GM19467 (cell line): ENCODE measurements around the gene RSL1D1.
"Not testable (repeated sequence)": the region's sequence is repeated elsewhere in the genome, so short reads cannot be mapped to it uniquely, and the experiment has no call there.

Experiments used
- ATAC-seq: cut with Tn5 transposase; IDR thresholded peaks from one replicate; pipeline ENCODE4 v1.9.1; 2021; ENCODE audit warnings: mild to moderate bottlenecking, moderate library complexity; ENCODE audit not compliant: unreplicated experiment

The RSL1D1 gene

DNA sequence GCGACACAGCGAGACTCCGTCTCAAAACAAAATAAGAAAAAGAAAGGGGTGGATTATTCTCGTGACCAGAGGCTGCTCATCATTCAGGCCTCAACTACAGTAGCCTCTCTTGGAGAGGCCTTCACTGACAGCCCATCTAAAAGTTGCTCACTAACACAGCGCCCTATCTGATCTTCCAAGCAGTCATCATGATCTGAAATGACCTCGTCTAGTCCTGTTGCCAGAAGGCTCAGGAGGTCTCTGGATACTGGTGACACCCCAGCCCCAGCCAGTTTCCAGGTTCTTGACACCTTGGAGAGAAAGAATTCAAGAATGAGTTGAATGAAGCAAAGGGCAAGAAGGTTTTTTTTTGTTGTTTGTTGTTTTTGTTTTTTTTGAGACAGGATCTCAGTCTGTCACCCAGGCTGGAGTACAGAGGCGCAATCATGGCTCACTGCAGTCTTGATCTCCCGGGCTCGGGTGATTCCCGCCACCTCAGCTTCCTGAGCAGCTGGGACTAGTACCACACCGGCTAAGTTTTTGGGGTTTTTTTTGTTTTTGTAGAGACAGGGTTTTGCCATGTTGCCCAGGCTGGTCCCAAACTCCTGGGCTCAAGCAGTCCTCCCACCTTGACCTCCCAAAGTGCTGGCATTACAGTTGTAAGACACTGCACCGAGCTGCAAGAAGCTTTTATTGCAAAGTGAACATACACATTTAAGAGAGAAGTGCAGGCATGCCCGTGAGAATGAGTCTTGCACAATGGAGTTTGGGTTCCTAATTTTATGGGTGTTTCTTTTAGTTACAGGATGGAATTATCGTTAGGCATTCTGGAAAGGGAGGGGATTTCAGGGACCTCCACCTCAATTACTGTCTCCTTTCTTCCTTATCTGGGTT is 51.6 kb downstream of the RSL1D1 start:
- no peak for ATAC-seq

DNA sequence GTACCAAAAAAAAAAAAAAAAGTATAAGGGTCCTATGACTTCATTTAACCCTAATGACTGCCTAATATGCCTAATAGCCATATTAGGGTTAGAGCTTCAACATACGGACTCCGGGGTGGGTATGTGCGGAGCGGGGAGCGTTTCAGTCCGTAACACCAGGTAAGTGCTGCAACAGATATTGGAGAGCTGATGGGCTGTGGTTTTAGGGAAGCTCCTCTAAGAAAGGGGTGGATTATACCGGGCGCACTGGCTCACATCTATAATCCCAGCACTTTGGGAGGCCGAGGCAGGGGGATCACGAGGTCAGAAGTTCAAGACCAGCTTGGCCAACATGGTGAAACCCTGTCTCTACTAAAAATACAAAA is 52.3 kb downstream of the RSL1D1 start:
- ATAC-seq, result no peak

DNA sequence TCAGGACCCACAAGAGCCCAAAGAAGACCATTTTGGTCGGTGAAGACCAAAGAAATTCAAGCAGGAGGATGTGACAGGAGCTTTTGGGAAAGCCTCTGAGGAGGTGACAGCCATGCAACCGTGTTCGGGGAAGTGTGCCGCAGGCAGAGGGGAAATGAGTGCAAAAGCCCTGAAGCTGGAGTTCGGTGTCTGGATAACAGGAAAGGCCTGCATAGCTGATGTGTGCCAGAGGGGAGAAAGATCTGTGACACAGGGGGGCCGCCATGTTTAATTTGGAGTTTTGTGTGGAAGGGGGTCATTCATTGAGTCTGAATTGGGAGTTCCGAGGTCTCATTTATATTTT is 53.4 kb downstream of the RSL1D1 start:
- ATAC-seq, result no peak

DNA sequence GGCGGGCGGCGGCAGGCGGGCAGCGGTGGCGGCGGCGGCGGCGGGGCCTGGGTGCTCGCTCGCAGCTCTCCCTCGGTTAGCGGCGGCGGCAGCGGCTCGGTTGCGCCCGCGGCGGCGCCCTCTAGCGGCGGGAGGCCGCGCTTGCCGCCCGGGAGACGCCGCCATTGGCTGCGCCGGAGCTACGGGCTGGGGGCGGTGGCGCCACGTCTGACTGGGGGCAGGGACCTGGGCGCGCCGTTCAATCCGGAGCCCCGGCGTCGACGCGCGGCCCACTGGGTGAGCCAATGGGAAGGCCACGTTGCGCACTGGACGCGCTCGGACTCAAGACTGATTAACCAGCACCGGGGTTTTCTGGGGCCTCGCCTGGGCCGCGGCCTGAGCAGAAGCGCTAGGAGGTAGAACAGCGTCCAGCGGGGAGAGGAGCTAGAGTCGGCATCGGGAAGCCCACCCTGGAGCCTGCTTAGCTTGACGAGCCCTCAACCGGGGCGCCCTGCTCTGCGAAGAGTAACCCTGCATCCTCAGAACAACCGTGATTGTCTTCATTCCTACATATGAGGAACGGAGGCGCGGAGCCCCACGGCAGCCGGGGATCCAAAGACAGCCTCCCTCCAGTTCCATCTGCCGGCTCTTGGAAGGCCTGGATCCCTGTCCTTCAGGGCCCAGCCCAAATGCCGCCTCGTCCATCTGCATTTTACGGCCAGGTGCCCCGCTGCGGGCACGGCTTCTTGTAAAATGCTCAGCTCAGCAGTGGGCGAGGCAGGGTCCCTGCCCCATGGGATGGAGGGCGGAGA is 54.0 kb downstream of the RSL1D1 start, which contains the start of gene ZC3H7A:
Gene ZC3H7A (minus strand): TSS at position 93 of the 791 bp plus-strand sequence. CDS start 14,904 bp downstream, outside the sequence.
- peak; percentile 89 for ATAC-seq

DNA sequence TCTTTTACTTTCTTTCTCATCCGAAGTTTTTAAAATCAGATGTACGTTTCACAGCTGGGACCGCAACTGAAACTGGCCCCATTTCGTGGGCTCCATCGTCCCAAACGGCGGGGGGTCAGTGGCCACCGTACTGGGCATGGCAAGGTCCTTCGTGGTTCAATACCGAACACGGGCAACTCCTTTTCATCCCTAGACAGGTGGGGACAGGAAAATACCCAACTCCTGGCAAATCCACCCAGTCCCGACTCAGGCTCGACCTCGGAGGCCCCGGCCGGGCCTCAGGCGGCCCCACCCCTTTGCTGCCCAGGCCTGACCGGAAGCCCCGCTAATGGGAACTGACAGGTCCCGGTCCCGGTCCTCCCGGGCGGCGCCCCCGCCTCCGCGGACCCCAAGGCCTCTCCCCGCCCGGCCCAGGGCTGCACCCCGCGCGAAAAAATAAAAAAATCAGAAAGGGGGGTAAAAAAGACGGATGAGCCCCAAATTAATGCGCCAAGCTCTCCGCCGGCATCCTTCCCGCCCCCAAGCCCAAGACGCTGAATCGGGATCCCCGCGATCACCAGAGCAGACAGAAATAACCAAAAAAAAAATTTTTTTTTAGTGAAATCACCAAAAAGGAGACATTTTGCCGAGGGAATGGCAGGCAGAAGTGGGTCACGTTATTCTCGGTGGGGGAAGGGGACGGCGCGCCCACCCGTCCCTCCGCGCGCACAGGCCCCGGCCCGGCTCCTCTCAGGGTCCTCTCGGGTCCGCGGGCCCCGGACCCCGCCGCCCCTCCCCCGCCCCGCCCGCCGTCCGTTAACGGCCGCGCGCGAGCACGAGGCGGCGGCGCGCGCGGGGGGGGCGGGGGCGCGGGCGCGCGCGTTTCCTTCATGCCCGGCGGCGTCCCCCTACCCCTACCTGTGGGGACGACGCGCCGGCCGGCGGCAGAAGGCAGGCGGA is 54.8 kb downstream of the RSL1D1 start:
- no peak for ATAC-seq

DNA sequence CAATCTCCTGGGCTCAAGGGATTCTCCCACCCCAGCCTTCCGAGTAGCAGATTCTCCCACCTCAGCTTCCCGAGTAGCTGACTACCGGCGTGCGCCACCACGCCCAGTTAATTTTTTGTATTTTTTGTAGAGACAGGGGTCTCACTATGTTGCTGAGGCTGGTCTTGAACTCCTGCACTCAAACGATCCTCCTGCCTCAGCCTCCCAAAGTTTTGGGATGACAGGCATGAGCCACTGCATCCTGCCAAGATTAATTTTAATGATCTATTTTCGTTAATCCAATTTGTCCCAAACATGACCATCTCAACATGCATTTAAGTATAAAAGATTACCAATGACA is 55.5 kb downstream of the RSL1D1 start:
- no peak for ATAC-seq

DNA sequence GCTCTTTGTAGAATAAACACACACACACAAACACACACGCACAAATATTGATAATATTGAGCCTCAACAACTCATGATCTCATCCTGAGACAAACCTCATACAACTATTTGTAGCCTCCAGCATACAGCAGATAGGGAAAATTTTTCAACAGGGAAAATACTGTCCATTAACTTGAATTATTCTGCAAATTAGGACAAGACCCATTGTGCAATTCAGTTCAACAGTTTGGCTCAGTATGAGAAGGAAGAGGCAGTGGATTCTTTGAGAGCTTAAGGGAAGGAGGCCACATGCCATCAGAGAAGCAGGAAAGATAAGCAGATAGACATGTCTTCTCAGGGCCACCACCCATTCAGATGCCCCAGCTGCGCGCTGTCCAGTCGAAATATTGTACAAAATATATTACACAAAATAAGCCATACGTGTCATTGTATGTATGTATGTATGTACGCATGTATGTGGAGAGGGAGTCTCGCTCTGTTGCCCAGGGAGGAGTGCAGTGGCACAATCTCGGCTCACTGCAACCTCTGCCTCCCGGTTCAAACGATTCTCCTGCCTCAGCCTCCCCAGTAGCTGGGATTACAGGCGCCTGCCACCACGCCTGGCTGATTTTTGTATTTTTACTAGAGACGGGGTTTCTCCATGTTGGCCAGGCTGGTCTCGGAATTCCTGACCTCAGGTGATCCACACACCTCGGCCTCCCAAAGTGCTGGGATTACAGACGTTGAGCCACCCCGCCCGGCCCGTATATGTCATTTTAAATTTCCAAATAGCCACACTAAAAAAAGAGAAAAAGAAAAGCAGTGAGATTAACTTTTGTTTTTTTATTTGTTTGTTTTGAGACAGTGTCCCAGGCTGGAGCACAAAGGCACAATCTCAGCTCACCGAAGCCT is 56.1 kb downstream of the RSL1D1 start:
- ATAC-seq, result no peak

DNA sequence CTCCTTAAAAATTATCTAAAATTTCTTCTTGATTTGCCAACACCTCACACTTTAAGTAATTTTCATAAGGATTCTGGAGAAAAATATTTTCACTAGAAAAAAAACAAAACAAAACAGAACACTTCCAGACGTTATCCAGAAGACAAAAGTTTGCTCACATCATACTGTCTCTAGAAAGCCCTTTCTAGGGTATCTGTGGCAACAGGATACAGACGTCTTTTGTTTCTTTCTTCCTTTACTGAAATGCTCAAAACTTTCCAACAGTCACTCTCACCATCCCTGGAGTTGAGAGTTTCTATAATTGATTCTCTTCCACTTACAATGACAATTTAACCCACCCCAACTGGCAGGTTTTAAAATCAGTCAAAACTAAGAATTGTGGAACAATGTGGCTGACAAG is 56.9 kb downstream of the RSL1D1 start:
- no peak for ATAC-seq

DNA sequence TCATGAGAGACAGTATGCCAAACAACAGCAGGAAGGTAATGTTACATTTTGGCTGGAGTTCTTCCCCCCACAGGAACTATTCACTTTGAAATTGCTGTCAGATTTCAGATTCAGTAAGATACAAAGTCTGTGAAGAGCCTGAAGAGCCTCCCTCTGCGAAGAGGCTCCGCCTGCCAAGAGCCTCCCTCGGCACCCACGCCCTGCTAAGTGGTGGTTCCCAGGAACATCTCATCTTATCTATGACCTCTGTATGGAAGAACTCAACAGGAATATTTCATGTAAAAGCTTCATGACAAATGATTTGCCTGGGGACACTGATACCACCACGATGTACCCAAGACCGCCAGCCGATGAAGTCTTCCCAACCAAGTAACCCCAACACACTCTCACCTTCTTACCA is 57.5 kb downstream of the RSL1D1 start:
- no peak for ATAC-seq

DNA sequence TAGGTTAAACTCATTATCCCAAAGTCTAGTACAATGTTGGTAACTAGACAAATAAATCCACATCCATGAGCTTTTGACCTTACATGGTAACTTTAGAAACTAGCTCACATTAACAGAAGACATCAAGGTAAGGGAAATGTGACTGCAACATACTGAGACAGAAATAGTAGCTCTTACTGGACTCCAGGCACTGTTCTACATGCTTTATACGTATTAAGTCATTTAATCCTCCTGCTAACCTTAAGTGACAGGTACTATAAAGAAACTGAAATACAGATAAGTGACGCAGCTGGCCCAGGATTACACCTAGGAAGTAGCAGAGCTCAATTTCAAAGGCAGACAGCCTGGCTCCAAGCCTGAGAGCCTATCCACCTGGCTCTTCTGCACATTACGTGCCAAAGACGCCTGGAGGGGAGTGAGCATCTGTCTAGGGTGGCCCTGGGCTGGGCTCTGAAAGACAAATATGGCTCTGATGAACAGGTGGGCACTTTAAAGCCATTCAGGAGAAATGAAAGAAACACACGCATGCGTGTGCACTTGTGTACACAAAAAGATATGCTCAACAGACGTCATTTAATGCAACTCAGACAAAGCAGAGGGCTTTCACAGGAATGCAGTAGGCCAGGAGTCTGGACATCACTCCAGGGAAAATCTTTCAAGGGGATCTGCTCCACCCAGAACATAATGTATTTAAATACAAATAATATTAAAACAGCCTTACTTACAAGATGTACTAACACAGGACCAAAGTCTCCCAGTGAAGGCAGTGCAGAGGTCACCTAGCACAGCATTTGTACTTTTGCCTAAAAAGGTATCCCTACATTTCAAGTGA is 58.7 kb downstream of the RSL1D1 start:
- ATAC-seq, result no peak

DNA sequence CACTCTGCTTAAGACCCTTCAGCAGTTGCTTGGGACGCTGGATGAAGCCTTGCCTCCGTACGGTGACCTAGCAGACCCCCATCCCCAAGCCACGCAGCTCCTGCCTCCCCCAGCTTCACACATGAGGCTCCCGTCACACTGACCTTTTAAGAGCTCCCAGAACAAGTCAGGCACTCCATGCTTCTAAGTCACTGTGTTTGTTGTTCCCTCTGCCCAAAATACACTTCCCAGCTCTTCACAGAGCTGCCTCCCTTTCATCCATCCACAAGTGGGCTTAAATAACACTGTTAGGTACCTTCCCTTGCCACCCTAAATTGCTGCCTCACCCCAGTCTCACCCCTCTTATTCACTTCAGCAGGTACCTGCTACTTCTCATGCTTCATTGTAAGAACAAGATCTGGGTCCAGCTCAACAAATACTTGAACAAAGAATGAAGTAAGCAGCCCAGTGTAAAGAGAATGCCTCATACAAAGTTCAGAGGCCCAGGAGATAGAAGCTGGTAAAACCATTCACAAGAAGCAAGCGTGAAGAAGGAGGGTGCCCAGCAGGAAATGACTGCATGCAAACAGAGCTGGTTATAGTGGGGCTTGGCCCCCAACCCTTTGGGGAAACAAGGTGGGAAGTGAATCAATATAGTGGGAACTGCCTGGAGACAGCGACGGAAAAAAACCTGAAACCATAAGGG is 60.1 kb downstream of the RSL1D1 start:
- ATAC-seq, result no peak

DNA sequence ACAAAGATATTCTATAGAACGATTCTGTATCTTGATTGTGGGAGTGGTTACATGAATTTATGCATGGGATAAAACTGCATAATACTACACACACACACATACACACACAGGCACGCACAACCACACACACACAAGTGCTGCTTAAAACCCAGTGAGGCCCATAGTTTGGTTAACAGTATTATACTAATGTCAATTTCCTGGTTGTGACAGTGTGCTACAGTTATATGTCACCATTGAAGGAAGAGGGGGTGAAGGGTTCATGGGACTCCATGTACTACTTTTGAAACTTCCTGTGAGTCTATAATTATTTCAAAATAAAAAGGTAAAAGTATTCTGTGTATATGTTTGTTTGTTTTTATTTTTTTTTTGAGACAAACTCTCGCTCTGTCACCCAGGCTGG is 62.4 kb downstream of the RSL1D1 start:
- no peak for ATAC-seq

DNA sequence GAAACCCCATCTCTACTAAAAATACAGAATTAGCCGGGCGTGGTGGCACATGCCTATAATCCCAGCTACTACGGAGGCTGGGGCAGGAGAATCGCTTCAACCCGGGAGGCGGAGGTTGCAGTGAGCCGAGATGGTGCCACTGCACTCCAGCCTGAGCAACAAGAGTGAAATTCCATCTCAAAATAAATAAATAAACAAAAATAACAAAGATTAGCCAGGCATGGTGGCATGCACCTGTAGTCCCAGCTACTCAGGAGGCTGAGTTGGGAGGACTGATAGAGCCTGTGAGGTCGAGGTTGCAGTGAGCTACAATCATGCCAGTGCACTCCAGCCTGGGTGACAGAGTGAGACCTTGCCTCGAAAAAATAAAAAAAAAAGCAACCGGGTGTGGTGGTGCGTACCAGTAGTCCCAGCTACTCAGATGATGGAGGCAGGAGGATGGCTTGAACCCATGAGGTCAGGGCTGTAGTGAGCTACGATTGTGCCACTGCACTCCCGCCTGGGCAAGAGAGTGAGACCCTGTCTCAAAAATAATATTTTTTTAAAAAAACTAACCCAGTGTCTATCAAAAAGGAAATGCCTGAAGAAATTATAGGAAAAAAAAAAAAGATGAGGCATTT is 66.3 kb downstream of the RSL1D1 start:
- ATAC-seq, result not testable (repeated sequence)

DNA sequence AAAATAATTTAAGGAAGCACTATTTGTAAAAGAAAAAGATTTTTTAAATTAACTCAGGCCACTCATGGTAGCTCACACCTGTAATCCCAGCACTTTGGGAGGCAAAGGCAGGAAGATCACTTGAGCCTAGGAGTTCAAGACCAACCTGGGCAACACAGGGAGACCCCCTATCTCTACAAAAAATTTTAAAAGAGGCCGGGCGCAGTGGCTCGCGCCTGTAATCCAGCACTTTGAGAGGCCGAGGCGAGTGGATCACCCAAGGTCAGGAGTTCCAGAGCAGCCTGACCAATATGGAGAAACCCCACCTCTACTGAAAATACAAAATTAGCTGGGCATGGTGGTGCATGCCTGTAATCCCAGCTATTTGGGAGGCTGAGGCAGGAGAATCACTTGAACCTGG is 67.0 kb downstream of the RSL1D1 start:
- ATAC-seq, result not testable (repeated sequence)

DNA sequence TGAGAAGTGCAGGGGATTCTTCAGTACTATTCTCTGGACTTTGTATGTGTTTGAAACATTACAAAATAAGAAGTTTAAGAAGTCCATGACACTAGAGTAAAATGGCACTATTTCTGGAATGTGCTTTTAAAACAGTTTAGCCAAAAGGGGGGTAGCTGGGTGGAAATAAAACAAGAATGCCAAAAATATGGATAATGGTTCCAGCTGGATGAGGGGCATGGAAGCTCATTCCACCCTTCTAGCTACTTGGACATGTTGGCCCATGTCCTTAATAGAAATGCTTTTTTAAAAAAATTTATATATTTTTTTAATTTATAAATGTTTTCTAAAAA is 67.3 kb downstream of the RSL1D1 start:
- no peak for ATAC-seq
